Stimulated activated naive B cell treated with anti-CD40 and anti-IgM and Interleukin-4, amounts not matched to agents 10 μg/mL and 1 μg/mL and 100 μg/mL, for 72 hours (primary cell): ENCODE measurements around the gene SGSM2.
A peak's percentile ranks its signal among the peaks of the same experiment; 100 is the strongest.

ENCODE experiments used
- ATAC-seq, 2 donors: fragments of 150-1000 bp; cut with Tn5 transposase; replicated peaks; 2 replicates each; pipeline ENCODE4 v1.10.0; 2021; ENCODE audit warnings: moderate library complexity in 1 of 2
- DNase-seq: peaks from one replicate; pipeline ENCODE4 v3.0.0; 2021
- H3K27ac Mint-ChIP-seq: one replicate; pipeline ENCODE4 v1.8.0; 2022; ENCODE audit warnings: mild to moderate bottlenecking, mixed read lengths
- H3K27me3 Mint-ChIP-seq, 2 donors: one replicate each; pipeline ENCODE4 v1.8.0; 2022; ENCODE audit warnings: mixed read lengths in 2 of 2
- H3K36me3 Mint-ChIP-seq, 2 donors: one replicate each; pipeline ENCODE4 v1.8.0; 2022; ENCODE audit warnings: mixed read lengths in 2 of 2, mild to moderate bottlenecking in 1 of 2
- H3K4me1 Mint-ChIP-seq, 2 donors: one replicate each; pipeline ENCODE4 v1.8.0; 2022; ENCODE audit warnings: mixed read lengths in 2 of 2, mild to moderate bottlenecking in 1 of 2
- H3K4me3 Mint-ChIP-seq, 2 donors: one replicate each; pipeline ENCODE4 v1.8.0; 2022; ENCODE audit warnings: mild to moderate bottlenecking in 2 of 2, mixed read lengths in 2 of 2, moderate library complexity in 1 of 2
- H3K9me3 Mint-ChIP-seq, 2 donors: one replicate each; pipeline ENCODE4 v1.8.0; 2022; ENCODE audit warnings: mixed read lengths in 2 of 2, mild to moderate bottlenecking in 1 of 2

The SGSM2 gene, protein sequence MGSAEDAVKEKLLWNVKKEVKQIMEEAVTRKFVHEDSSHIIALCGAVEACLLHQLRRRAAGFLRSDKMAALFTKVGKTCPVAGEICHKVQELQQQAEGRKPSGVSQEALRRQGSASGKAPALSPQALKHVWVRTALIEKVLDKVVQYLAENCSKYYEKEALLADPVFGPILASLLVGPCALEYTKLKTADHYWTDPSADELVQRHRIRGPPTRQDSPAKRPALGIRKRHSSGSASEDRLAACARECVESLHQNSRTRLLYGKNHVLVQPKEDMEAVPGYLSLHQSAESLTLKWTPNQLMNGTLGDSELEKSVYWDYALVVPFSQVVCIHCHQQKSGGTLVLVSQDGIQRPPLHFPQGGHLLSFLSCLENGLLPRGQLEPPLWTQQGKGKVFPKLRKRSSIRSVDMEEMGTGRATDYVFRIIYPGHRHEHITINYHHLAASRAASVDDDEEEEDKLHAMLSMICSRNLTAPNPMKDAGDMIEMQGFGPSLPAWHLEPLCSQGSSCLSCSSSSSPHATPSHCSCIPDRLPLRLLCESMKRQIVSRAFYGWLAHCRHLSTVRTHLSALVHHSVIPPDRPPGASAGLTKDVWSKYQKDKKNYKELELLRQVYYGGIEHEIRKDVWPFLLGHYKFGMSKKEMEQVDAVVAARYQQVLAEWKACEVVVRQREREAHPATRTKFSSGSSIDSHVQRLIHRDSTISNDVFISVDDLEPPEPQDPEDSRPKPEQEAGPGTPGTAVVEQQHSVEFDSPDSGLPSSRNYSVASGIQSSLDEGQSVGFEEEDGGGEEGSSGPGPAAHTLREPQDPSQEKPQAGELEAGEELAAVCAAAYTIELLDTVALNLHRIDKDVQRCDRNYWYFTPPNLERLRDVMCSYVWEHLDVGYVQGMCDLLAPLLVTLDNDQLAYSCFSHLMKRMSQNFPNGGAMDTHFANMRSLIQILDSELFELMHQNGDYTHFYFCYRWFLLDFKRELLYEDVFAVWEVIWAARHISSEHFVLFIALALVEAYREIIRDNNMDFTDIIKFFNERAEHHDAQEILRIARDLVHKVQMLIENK

DNA sequence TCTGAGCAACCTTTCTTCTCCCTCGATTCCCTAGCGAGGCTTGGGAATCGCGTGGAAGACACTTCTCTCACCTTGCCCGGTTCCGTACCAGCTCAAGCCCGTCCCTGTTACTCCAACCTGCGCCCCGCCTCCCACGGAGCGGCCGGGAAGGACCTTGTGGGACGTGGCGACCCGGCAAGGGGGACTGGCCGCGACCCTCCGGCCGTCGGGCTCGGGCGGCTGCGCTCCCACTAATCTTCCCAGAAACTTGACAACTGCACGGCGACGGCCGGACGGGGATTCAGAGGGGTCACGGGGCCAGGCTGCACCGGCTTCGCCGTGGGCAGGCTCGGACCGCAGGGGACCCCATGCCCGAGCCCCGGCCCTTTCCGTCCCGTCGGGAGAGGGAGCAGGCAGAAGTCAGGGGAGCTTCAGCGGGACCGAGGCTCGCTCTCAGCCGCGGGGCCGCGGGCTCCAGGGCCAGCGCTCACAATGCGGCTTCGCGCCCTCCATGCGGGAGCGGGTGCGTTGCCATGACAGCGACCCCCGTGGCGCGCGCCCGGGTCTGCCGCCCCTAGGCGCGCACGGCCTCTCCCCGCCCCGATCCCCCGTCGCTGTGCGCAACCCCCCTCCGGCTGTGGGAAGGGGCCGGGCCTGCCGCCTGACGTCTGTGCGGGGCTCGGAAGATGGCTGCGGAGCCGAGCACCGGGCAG, at the start of gene SGSM2:
Gene SGSM2, plus strand, starts transcription at position 650 of the 692 bp plus-strand sequence. CDS start 188 bp downstream, outside the sequence.
- peak within 1 kb of the TSS; percentile 99 for H3K27ac Mint-ChIP-seq
- peak; percentile 58 to 68 for ATAC-seq
- H3K4me1 Mint-ChIP-seq = peaks cover 16 to 25% of the 10 kb centered on the region in 2 donors
- no peaks in the 10 kb centered on the region for H3K27me3 Mint-ChIP-seq
- H3K36me3 Mint-ChIP-seq = peaks cover 12 to 15% of the 10 kb centered on the region in 2 donors
- DNase-seq = peak; percentile 33
- peak within 1 kb of the TSS; percentile 97 to 99 for H3K4me3 Mint-ChIP-seq
- no peaks in the 10 kb centered on the region for H3K9me3 Mint-ChIP-seq

DNA sequence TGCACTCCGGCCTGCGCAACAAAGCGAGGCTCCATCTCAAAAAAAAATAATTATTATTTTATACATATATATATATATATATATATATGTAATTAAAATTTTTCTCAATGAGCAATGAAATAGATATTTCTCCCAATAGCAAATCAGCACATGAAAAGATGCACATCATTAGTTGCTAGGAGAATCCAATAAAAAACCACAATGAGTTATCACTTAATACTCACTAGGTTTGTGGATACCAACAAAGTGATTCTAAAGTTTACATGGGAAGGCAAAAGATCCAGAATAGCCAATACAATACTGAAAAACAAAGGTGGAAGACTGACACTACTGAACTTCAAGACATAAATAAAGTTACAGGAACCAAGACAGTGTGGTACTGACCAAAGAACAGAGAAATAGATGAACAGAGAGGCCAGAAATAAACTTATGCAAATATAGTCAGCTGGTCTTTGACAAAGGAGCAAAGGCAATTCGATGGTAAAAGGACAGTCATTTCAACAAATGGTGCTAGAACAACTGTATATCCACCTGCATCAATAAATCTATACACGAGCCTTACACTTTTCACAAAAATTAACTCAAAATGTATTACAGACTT, 47.3 kb upstream of the SGSM2 start:
- DNase-seq = no peak
- no peaks in the 10 kb centered on the region for H3K9me3 Mint-ChIP-seq
- no peak overlapping the region for H3K27ac Mint-ChIP-seq
- H3K36me3 Mint-ChIP-seq = peaks cover 39 to 50% of the 10 kb centered on the region in 2 donors
- peak; percentile 61 to 67 for ATAC-seq
- no peaks in the 10 kb centered on the region for H3K27me3 Mint-ChIP-seq
- peaks cover 4 to 17% of the 10 kb centered on the region in 2 donors for H3K4me1 Mint-ChIP-seq
- no peak overlapping the region for H3K4me3 Mint-ChIP-seq

DNA sequence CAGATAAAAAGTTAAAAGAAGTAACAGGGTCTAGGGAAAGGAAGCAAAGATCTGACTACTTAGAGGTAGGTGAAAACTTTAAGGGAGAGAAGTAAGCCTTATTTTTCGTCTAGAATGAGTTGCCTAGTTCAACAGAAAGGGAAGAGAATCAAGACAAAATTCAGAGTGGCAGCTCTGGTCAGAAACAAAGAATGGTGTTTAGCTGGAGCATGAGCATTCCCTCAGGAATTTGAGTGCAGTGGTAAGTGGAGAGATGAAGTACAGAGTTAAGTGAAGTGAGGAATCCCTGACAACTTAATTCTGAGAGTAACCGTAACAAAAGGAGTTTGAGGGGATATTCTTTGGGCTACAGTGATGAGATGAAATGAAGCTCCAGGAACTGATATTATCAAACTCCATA, 45.2 kb upstream of the SGSM2 start:
- Mint-ChIP-seq H3K36me3 (peaks cover 51 to 62% of the 10 kb centered on the region in 2 donors), H3K9me3 (no peaks in the 10 kb centered on the region), H3K4me1 (peaks cover 18 to 32% of the 10 kb centered on the region in 2 donors), H3K4me3 (no peak overlapping the region), H3K27ac (no peak overlapping the region), H3K27me3 (no peaks in the 10 kb centered on the region)
- ATAC-seq (no peak), DNase-seq (no peak)

DNA sequence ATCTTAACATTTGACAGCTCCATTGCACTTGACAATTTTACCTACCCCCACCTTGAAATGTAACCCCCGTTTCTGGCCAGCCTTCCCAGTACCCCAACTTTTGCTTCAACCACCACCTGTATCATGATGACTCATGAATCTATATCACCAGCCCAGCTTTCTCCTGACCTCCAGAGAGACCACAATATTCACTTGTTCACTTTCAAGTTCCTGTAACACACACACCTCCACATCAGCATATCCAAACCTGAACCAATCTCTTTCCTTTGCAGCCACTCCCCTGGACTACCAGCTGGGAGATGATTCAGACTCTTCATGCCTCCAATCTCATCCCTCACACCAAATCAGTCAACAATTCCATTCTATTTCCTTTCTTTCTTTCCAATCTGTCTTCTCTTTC, 41.7 kb upstream of the SGSM2 start:
- Mint-ChIP-seq H3K9me3 (no peaks in the 10 kb centered on the region), H3K4me3 (no peak overlapping the region), H3K4me1 (peaks cover 15 to 24% of the 10 kb centered on the region in 2 donors), H3K36me3 (peaks cover 54 to 65% of the 10 kb centered on the region in 2 donors), H3K27me3 (no peaks in the 10 kb centered on the region), H3K27ac (peak overlapping the region; percentile 10)
- DNase-seq (no peak), ATAC-seq (peak; percentile 38 to 39)

DNA sequence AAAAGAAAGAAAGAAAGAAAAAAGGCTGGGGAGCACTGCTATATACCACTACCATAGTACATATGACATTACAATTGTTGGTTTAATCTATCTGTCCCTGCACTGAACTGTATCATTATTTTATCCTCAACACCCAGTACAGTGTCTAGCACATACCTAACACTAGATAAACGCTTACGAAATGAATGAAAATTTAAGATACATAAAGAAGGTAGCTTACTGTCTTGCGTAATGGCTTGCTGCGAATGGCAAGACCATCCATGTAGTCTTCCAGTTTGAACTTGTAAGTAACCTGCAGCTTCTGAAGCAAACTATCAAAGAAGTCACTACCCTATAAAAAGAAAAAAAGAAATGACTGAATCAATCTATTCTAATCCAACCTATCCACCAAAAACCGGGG, 40.3 kb upstream of the SGSM2 start:
- Mint-ChIP-seq H3K27me3 (no peaks in the 10 kb centered on the region), H3K9me3 (no peaks in the 10 kb centered on the region), H3K4me3 (no peak overlapping the region), H3K4me1 (peaks cover 15 to 37% of the 10 kb centered on the region in 2 donors), H3K36me3 (peaks cover 46 to 52% of the 10 kb centered on the region in 2 donors), H3K27ac (no peak overlapping the region)
- ATAC-seq (no peak), DNase-seq (no peak)

DNA sequence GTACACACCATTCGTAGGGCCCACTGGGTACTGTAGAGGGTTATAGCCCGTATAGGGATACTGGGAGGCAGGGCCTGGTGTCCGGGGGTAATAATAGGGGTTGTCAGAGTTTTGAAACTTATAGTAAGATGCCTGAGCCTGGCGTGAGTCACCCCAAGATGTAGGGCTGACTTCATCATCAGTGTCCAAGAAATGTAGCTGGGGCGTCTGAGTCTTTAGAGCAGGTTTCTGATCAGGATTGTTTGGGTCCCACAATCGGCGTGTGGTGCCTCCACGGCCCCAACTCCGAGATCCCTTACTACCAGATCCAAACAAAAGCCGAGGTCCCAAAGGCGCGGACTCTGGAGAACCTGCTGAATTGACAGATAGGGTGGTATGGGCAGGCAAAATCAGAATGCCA, 38.2 kb upstream of the SGSM2 start:
- H3K4me3 Mint-ChIP-seq = no peak overlapping the region
- ATAC-seq (no peak), DNase-seq (no peak)
- no peaks in the 10 kb centered on the region for H3K27me3 Mint-ChIP-seq
- H3K9me3 Mint-ChIP-seq = no peaks in the 10 kb centered on the region
- H3K27ac Mint-ChIP-seq = no peak overlapping the region
- peaks cover 40 to 41% of the 10 kb centered on the region in 2 donors for H3K36me3 Mint-ChIP-seq
- peaks cover 15 to 48% of the 10 kb centered on the region in 2 donors for H3K4me1 Mint-ChIP-seq

DNA sequence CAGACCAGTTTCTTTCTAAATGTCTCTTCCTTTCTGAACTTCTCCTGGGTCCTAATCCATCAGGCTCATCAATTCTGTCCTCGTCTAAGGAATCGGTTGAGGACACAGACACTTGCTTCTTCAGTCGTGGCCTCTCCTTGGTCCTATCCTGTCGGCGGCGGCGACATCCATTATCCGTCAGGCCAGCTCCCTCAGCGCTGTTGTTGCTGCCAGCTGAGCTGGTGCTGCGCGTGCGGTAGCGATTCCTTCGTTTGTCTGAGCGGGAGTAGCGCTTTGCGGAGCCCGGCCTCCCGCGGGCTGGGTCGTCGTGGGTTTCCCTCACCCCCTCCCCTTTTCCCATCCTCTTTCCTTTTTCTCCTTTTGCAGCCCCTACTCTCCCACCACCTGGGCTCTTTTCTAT, 37.5 kb upstream of the SGSM2 start:
- H3K27me3 Mint-ChIP-seq = no peaks in the 10 kb centered on the region
- no peak for ATAC-seq
- no peaks in the 10 kb centered on the region for H3K9me3 Mint-ChIP-seq
- peak overlapping the region; percentile 65 for H3K27ac Mint-ChIP-seq
- H3K4me3 Mint-ChIP-seq = no peak overlapping the region
- H3K36me3 Mint-ChIP-seq = peaks cover 34 to 36% of the 10 kb centered on the region in 2 donors
- peaks cover 15 to 51% of the 10 kb centered on the region in 2 donors for H3K4me1 Mint-ChIP-seq
- no peak for DNase-seq

DNA sequence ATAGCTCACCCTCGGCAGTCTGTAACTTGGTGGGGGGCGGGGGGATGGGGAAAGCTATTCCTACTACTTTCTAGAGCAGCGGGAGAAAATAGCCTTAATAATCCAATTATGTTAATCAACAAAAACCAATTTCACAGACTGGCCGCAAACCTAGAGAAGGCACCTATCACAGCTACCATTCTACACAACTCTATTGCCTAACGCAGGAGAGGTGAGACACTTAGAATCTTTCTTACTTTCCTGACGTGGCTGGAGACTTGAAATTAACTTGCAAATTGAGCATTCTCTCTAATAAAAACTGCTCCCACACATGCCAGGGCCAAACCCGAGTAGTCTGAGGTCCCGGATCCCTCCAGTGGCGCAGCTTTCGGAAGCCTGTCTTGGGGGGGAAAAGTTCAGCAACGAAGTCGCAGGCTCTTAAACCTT, 34.5 kb upstream of the SGSM2 start:
- Mint-ChIP-seq H3K4me1 (peaks cover 5 to 51% of the 10 kb centered on the region in 2 donors), H3K27me3 (no peaks in the 10 kb centered on the region), H3K4me3 (peak overlapping the region; percentile 88 to 91), H3K36me3 (peaks cover 21 to 28% of the 10 kb centered on the region in 2 donors), H3K9me3 (no peaks in the 10 kb centered on the region), H3K27ac (peak overlapping the region; percentile 89)
- DNase-seq = no peak
- ATAC-seq = peak in 1 of 2 donors; percentile 2

DNA sequence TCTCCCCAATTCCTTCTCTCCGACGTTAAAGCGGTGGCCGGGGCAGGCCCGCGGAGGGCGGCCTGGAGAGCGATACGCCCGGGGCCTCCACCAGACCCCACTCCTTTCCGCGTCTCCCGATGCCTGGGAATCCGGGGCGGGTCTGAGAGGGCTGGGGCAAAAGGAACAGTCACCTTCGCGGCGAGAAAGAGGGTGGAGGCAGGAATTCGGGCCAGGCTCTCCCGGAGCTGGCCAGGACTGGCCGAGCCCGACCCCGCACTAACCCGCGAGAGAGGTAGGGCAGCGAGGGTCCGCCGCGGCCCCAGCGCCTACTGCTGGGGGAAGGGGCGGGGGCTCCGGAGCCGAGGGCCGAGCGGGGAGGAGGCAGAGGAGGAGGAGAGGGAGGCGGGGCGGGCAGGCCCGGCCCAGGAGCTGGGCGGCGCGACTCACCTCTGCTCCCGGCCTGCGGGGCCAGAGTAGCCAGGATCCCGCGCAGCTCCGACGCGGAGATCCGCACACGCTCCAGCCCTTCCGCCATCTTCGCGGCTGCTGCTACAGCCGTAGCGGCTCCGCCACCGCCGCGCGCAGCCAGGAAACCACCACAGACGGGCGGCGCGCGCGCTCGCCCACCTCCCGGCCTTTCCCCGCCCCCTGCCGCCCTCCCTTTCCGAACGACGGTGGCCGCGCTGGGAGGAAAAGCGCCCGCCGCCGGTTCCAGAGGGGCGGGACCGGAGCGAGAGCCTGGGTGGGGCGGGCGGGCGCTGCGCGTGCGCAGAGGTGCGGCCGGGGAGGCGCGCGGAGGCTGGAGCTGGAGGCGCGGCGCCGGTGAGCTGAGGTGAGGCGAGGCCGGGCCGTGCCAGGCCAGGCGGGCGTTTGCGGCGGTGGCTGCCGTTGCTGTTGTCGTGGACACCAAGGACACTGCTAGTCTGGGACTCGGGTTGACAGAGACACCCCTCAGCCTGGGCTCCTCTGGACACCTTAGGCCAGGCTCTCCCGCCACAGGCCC, 33.8 kb upstream of the SGSM2 start, which contains the start of the genes SMG6 and SRR:
Gene SMG6, minus strand, starts transcription at position 582 of the 985 bp plus-strand sequence. Its CDS starts 65 bp downstream, at position 517.
Gene SRR, plus strand, starts transcription at position 747 of the 985 bp plus-strand sequence. CDS start 11,611 bp downstream, outside the sequence.
- H3K27ac Mint-ChIP-seq = peak within 1 kb of the TSS; percentile 89
- H3K4me1 Mint-ChIP-seq = peaks cover 4 to 51% of the 10 kb centered on the region in 2 donors
- peak within 1 kb of the TSS; percentile 88 to 91 for H3K4me3 Mint-ChIP-seq
- no peaks in the 10 kb centered on the region for H3K27me3 Mint-ChIP-seq
- peaks cover 20 to 28% of the 10 kb centered on the region in 2 donors for H3K36me3 Mint-ChIP-seq
- H3K9me3 Mint-ChIP-seq = no peaks in the 10 kb centered on the region
- ATAC-seq (peak; percentile 87 to 89), DNase-seq (peak; percentile 86)

DNA sequence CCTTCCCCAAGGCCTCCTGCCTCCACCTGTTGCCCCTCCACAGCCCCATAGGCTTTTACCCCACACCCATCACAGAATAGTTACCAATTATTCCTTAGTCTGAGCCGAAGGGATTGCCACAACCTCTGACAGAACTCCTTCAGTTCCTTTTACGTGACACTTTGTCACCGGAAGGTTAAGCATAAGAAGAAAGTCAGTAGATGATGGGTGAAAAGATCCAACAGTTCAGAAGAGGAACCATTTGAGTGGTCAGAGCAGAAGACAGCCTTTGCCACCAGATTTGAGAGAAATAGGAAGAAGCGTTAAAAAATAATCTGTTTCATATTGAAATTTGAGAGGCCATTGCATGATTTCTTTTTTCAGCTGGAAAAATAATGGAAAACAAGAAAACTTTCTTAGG, 32.4 kb upstream of the SGSM2 start:
- peaks cover 7 to 52% of the 10 kb centered on the region in 2 donors for H3K4me1 Mint-ChIP-seq
- DNase-seq = no peak
- H3K27ac Mint-ChIP-seq = peak overlapping the region; percentile 73
- H3K4me3 Mint-ChIP-seq = peak overlapping the region; percentile 51 to 91
- no peaks in the 10 kb centered on the region for H3K9me3 Mint-ChIP-seq
- no peak for ATAC-seq
- no peaks in the 10 kb centered on the region for H3K27me3 Mint-ChIP-seq
- peaks cover 18 to 26% of the 10 kb centered on the region in 2 donors for H3K36me3 Mint-ChIP-seq

DNA sequence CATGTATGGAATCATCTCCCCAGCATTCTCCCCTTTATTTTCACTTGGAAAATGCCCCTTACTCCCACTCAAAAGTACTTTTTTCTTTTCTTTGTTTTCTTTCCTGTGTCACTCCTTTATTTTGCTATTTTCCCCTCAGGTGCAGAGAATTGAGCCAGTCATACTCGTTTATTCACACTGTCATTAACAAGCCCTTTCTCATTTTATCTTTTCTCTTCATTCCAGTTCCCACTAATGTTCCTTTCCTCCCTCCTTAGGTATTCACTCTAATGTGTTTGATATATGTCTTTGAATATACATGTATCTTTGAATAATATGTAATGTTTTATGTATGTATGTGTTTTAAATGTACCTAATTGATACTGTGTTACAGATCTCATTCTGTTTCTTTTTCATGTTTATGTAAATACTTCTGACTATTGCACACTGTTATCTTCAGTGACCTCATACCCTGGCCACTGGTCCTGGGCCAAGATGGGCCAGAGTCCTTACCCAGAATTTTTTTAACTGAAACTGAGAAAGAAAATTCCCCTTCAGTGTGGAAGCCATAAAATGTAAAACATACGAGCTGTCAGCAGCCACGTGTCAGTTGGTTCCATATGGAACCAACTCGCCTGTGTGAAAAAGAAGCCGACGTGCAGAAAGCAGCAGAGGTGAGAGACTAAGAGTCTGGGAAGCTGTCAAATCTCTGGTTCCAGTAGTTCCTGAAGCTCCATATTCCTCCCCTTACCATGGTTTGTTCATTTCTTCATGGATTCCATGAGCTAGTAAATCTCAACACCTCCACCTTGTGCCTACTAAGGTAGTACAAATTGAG, 27.8 kb upstream of the SGSM2 start:
- ATAC-seq (no peak), DNase-seq (no peak)
- Mint-ChIP-seq H3K9me3 (no peaks in the 10 kb centered on the region), H3K27me3 (no peaks in the 10 kb centered on the region), H3K27ac (no peak overlapping the region), H3K4me1 (peaks cover 7 to 23% of the 10 kb centered on the region in 2 donors), H3K36me3 (peaks cover 14 to 23% of the 10 kb centered on the region in 2 donors), H3K4me3 (no peak overlapping the region)

DNA sequence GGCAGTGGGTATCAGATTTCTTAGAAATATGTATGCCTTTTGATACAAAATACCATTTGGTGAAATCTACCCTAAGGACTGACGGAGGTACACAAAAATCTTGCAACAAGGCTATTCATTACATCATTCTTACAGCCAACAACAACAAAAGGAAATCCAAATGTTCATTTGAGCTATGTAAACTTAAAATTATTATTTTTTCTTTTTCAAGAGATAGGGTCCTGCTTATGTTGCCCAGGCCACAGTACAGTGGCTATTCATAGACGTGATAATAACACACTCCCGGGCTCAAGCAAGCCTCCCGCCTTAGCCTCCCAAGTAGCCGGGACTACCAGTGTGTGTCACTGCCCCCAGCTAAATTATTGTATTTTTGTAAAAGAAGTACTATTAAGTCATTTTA, 24.6 kb upstream of the SGSM2 start:
- H3K27ac Mint-ChIP-seq = no peak overlapping the region
- peaks cover 5 to 7% of the 10 kb centered on the region in 2 donors for H3K36me3 Mint-ChIP-seq
- H3K9me3 Mint-ChIP-seq = no peaks in the 10 kb centered on the region
- no peak overlapping the region for H3K4me3 Mint-ChIP-seq
- ATAC-seq (no peak), DNase-seq (no peak)
- no peaks in the 10 kb centered on the region for H3K27me3 Mint-ChIP-seq
- peaks cover 3 to 6% of the 10 kb centered on the region in 2 donors for H3K4me1 Mint-ChIP-seq
